GM19397 (cell line): ENCODE results near the gene COX19.
A peak's percentile ranks its signal among the peaks of the same experiment; 100 is the strongest.
"Not testable (repeated sequence)": the region's sequence is repeated elsewhere in the genome, so short reads cannot be mapped to it uniquely, and the experiment has no call there.

Experiments
- ATAC-seq: cut with Tn5 transposase; IDR thresholded peaks from one replicate; pipeline ENCODE4 v1.9.1; 2021; ENCODE audit warnings: mild to moderate bottlenecking, moderate library complexity; ENCODE audit not compliant: unreplicated experiment

Gene COX19

GRCh38 chr7:946256-946996 lies 28.9 kb downstream of the COX19 start:
- no peak for ATAC-seq

GRCh38 chr7:945556-946255 lies 29.6 kb downstream of the COX19 start:
- ATAC-seq, result no peak

GRCh38 chr7:945147-945555 lies 30.2 kb downstream of the COX19 start:
- no peak for ATAC-seq

- ATAC-seq, result no peak
These were observed 30.6 kb downstream of the COX19 start for GRCh38 chr7:944744-945143.

GRCh38 chr7:943793-944192 lies 31.6 kb downstream of the COX19 start:
- not testable (repeated sequence) for ATAC-seq

- no peak for ATAC-seq
These were observed 34.5 kb downstream of the COX19 start for GRCh38 chr7:940599-941408.

- ATAC-seq, result no peak
These were observed 35.5 kb downstream of the COX19 start for GRCh38 chr7:939843-940242.

GRCh38 chr7:938546-939185 lies 36.7 kb downstream of the COX19 start:
- no peak for ATAC-seq

- no peak for ATAC-seq
These were observed 37.4 kb downstream of the COX19 start for GRCh38 chr7:937856-938484.

- peak; percentile 74 for ATAC-seq
These were observed 38.8 kb downstream of the COX19 start for GRCh38 chr7:936386-937054.

- no peak for ATAC-seq
These were observed 39.4 kb downstream of the COX19 start for GRCh38 chr7:935874-936385.

- no peak for ATAC-seq
These were observed 40.0 kb downstream of the COX19 start for GRCh38 chr7:935164-935873.

GRCh38 chr7:934469-935163 lies 40.7 kb downstream of the COX19 start:
- no peak for ATAC-seq

- no peak for ATAC-seq
These were observed 42.7 kb downstream of the COX19 start for GRCh38 chr7:932651-932975.

GRCh38 chr7:931871-932650 lies 43.3 kb downstream of the COX19 start:
- ATAC-seq, result no peak

- ATAC-seq, result no peak
These were observed 44.2 kb downstream of the COX19 start for GRCh38 chr7:930975-931758.

- ATAC-seq, result no peak
These were observed 46.0 kb downstream of the COX19 start for GRCh38 chr7:929311-929711.
